ENCODE measurements around the gene SVIP. TPM values are rescaled to one million over a fixed set of nuclear protein-coding genes. Genes with fewer than 3 reads are reported as not detected.

Gene SVIP
- total RNA-seq, 1 experiment from 2014 or later, result 8.8 TPM

GRCh38 chr11:22795914-22796313, 33.7 kb downstream of the SVIP start:
- no peak for DNase-seq (ENCODE audit: low read depth)

DNA sequence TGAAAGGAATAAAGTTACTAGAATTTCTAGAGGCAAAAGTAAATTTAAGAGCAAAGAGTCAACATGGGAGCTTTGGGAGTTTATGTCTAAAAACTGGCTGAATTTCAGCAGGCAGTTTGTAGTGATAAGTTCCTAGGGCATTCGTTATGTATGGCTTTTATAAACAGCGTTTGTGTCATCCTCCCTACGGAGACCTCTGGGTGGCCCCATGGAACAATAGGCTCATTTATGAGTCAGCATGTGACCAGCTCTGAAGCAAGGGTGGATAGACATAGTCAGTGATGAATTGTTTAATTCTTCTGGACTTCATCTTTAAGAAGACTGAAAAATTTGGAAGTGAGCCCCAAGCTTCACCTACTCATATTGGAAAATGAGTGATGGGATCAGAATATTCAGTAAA, 37.1 kb downstream of the SVIP start:
- peak; percentile 65 for DNase-seq (ENCODE audit: low read depth)

GRCh38 chr11:22787551-22788162, 41.9 kb downstream of the SVIP start:
- peak; percentile 26 for DNase-seq (ENCODE audit: low read depth)

DNA sequence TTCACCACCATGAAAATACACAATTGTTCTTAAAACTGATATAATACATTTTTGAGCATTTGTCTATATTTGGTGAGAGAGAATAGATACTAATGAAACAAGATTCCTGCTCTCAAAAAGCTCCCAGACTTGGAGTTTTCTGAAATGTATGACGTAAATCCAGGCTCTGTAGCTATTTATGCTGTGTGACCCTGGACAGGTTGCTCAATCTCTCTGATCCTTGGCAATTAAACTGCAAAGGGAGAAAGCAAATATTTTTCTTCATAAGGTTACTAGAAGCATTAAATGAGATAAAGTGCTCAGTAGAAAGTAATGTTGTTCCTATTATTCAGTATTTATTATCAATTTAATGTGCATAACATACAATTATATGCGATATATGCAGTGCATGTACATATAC, 42.5 kb downstream of the SVIP start:
- no peak for DNase-seq (ENCODE audit: low read depth)

DNA sequence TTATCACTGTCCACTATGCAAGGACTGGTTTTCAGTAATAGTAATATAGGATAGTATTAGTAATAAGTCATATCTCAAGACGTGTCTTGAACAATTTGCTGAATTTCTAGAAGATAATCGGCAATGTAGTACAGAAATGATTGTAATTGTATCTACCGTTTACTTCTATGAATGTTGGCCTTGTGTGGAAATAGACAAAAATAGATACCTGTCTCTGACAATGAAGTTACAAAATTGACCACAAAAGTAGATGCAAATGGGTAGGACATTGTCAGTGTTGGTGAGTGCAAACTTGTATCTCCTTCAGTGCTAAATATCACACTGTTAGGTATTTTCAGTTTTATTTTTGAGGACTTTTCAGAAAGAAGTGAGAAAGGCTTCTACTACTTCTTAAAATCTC, 43.1 kb downstream of the SVIP start:
- no peak for DNase-seq (ENCODE audit: low read depth)

DNA sequence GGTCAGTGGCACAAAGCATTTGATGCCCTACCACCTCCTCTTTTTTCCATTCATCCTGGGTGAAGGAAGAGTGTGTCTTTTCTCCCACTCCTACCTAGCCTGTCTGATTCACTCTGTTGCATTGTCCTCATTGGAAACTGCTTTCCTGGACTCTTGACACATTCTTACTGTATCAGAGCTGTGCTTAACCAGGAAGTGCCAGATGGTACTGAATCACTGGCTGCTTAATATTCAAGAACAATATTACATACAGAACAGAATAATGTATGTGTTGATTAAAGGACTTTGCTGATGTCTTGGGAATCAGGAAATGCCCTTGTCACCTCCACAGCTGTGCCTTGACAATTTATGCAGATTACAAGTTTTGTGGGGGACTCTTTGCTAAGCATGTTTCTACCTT, 44.4 kb downstream of the SVIP start:
- DNase-seq (ENCODE audit: low read depth), result no peak

GRCh38 chr11:22780952-22781593, 48.5 kb downstream of the SVIP start:
- no peak for DNase-seq (ENCODE audit: low read depth)

DNA sequence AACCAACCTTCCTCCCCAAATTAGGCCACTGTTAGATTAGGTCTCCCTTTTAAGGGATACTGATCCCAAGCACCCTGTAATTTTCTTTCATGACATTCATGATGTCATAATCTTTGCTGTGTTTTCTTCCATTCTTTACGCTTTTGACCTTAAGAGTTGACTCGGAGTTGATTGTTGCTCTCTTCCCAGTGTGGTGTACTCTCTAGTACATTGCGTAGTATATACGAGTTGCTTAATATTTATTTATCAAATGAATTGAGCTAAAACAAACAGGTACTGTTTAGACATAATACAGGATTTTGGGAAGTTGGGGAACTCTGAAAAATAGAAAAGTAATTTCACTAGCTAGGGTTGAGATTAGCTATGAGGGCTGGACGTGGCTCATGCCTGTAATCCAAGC, 49.8 kb downstream of the SVIP start:
- no peak for DNase-seq (ENCODE audit: low read depth)

- peak; percentile 3 for DNase-seq (ENCODE audit: low read depth)
These were observed 51.0 kb downstream of the SVIP start for GRCh38 chr11:22778642-22779041.

GRCh38 chr11:22775248-22775647, 54.4 kb downstream of the SVIP start:
- no peak for DNase-seq (ENCODE audit: low read depth)

DNA sequence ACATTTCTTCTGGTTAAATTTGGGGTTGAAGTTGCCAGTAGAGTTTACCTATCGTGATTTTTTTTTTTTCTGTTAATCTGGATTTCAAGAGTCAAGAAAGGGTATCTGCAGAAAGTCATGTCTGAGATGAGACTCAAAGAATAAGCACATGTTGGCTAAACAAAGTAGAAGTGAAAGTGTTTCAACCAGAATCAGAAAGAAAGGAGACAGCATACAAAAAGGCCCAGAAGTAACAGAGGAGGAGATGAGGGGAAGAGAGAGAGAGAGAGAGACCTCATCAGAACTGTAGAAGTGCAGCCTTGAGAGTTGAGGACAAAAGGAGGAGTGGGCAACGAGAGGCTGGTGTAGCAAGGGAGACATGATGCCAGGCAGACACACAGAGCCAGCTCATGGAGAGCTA, 54.9 kb downstream of the SVIP start:
- no peak for DNase-seq (ENCODE audit: low read depth)

DNA sequence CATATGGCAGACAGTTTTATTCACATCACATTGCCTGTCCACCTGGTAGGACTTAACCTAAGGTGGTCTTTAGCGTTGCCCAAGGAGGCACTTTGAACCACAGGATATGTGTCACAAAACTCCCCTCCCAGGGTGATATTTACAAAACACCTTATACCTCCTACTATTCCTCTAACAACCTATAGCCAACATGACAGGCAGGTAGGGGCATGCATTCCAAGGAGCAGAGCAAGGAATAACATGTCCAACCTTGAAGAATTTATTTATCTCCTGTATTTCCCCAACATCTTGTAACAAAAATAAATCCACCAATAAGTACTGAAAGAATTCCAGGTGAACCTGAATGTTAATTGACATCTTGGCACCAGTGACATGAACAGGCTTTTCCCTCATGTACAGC, 60.5 kb downstream of the SVIP start:
- no peak for DNase-seq (ENCODE audit: low read depth)

Other genes with a start within 250 kb of the SVIP start
- 7.3 and 9.5 TPM in 2 replicates for gene FANCF, start 204.0 kb downstream of the SVIP start, total RNA-seq (2014; rRNA removed; shearing (Covaris generic))
- 1.1 TPM in 1 of 2 replicates, not detected in the other for gene GAS2, start 163.2 kb downstream of the SVIP start, total RNA-seq (2014; rRNA removed; shearing (Covaris generic))
- gene CCDC179, start 30.7 kb upstream of the SVIP start, total RNA-seq (2014; rRNA removed; shearing (Covaris generic)), result not detected in 2 replicates